DOHH2 (cell line): ENCODE results near the gene NUSAP1.
"Not testable (repeated sequence)": the region's sequence is repeated elsewhere in the genome, so short reads cannot be mapped to it uniquely, and the experiment has no call there.

Experiments
- H3F3A ChIP-seq: fragments of 200-600 bp; sonication (generic), shearing (Covaris generic); 2 replicates; pipeline ENCODE4 v1.6.0; 2016; ENCODE audit warnings: antibody characterized with exemption, mild to moderate bottlenecking; ENCODE audit not compliant: control insufficient read depth, insufficient read depth
- H3K27ac ChIP-seq: fragments of 200-600 bp; sonication (generic); 2 replicates; pipeline ENCODE4 v1.5.1; 2014; ENCODE audit warnings: low read depth, mild to moderate bottlenecking, low read length, moderate library complexity
- H3K27me3 ChIP-seq: fragments of 200-600 bp; sonication (generic); 2 replicates; pipeline ENCODE4 v1.6.1; 2014; ENCODE audit warnings: mild to moderate bottlenecking, low read length, mixed read lengths; ENCODE audit not compliant: control insufficient read depth
- H3K36me3 ChIP-seq: fragments of 200-600 bp; sonication (generic); 2 replicates; pipeline ENCODE4 v1.6.1; 2014; ENCODE audit warnings: mild to moderate bottlenecking, low read length, moderate library complexity, mixed read lengths; ENCODE audit not compliant: control insufficient read depth
- H3K4me1 ChIP-seq: fragments of 200-600 bp; sonication (generic); 2 replicates; pipeline ENCODE4 v1.6.1; 2014; ENCODE audit warnings: mild to moderate bottlenecking, low read length, mixed read lengths; ENCODE audit not compliant: control insufficient read depth
- H3K4me2 ChIP-seq: fragments of 200-600 bp; sonication (generic); 2 replicates; pipeline ENCODE4 v1.6.0; 2014; ENCODE audit warnings: mild to moderate bottlenecking, low read length, moderate library complexity
- H3K4me3 ChIP-seq: fragments of 200-600 bp; sonication (generic); 2 replicates; pipeline ENCODE4 v1.5.1; 2014; ENCODE audit warnings: mild to moderate bottlenecking, low read length, mixed read lengths
- H3K79me2 ChIP-seq: fragments of 200-600 bp; sonication (generic); 2 replicates; pipeline ENCODE4 v1.6.1; 2014; ENCODE audit warnings: mild to moderate bottlenecking, low read length, mixed read lengths; ENCODE audit not compliant: control insufficient read depth
- H3K9me2 ChIP-seq: fragments of 200-600 bp; sonication (generic); replicated peaks from 2 replicates; pipeline ENCODE4 v1.6.1; 2014; ENCODE audit warnings: mild to moderate bottlenecking, low read length, mixed read lengths; ENCODE audit not compliant: control insufficient read depth
- H3K9me3 ChIP-seq: fragments of 200-600 bp; sonication (generic); 2 replicates; pipeline ENCODE4 v1.6.1; 2014; ENCODE audit warnings: antibody characterized with exemption, low read length, mixed read lengths; ENCODE audit not compliant: control insufficient read depth, insufficient read depth
- H4K20me1 ChIP-seq: fragments of 200-600 bp; sonication (generic); 2 replicates; pipeline ENCODE4 v1.6.0; 2014; ENCODE audit warnings: low read depth, mild to moderate bottlenecking, antibody characterized with exemption, low read length, moderate library complexity; ENCODE audit not compliant: control insufficient read depth, insufficient read depth
- CTCF ChIP-seq: fragments of 200-600 bp; sonication (generic); IDR thresholded peaks from one replicate; pipeline ENCODE4 v1.5.1; 2014; ENCODE audit warnings: antibody characterized with exemption, mild to moderate bottlenecking, low read depth, low read length; ENCODE audit not compliant: poor library complexity, severe bottlenecking
- EZH2phosphoT487 ChIP-seq: fragments of 200-600 bp; sonication (generic); IDR thresholded peaks from 2 replicates; pipeline ENCODE4 v1.6.1; 2017; ENCODE audit warnings: borderline replicate concordance, mild to moderate bottlenecking, antibody characterized with exemption, low read length, moderate library complexity, mixed read lengths

The NUSAP1 gene

GRCh38 chr15:41307679-41308078 lies 25.0 kb upstream of the NUSAP1 start:
- no peak overlapping the region for H3K27ac ChIP-seq
- no peaks in the 10 kb centered on the region for H3K9me3 ChIP-seq
- no peak for TF ChIP-seq CTCF
- TF ChIP-seq EZH2phosphoT487: no peak
- peaks cover 38% of the 10 kb centered on the region for H3F3A ChIP-seq
- H4K20me1 ChIP-seq: no peaks in the 10 kb centered on the region
- no peak overlapping the region for H3K4me3 ChIP-seq
- H3K79me2 ChIP-seq: peaks cover 5% of the 10 kb centered on the region
- peaks cover 53% of the 10 kb centered on the region for H3K36me3 ChIP-seq
- H3K4me2 ChIP-seq: no peak overlapping the region
- H3K9me2 ChIP-seq: no peaks in the 10 kb centered on the region
- H3K4me1 ChIP-seq: peaks cover 20% of the 10 kb centered on the region
- H3K27me3 ChIP-seq: no peaks in the 10 kb centered on the region

GRCh38 chr15:41309226-41309905 lies 23.3 kb upstream of the NUSAP1 start:
- no peak overlapping the region for H3K4me3 ChIP-seq
- H3F3A ChIP-seq: peaks cover 30% of the 10 kb centered on the region
- no peaks in the 10 kb centered on the region for H3K79me2 ChIP-seq
- peaks cover 48% of the 10 kb centered on the region for H3K36me3 ChIP-seq
- no peaks in the 10 kb centered on the region for H4K20me1 ChIP-seq
- peaks cover 3% of the 10 kb centered on the region for H3K4me1 ChIP-seq
- no peak overlapping the region for H3K4me2 ChIP-seq
- H3K9me2 ChIP-seq: no peaks in the 10 kb centered on the region
- no peak overlapping the region for H3K27ac ChIP-seq
- no peaks in the 10 kb centered on the region for H3K27me3 ChIP-seq
- no peaks in the 10 kb centered on the region for H3K9me3 ChIP-seq
- TF ChIP-seq EZH2phosphoT487 (no peak), CTCF (no peak)

DNA sequence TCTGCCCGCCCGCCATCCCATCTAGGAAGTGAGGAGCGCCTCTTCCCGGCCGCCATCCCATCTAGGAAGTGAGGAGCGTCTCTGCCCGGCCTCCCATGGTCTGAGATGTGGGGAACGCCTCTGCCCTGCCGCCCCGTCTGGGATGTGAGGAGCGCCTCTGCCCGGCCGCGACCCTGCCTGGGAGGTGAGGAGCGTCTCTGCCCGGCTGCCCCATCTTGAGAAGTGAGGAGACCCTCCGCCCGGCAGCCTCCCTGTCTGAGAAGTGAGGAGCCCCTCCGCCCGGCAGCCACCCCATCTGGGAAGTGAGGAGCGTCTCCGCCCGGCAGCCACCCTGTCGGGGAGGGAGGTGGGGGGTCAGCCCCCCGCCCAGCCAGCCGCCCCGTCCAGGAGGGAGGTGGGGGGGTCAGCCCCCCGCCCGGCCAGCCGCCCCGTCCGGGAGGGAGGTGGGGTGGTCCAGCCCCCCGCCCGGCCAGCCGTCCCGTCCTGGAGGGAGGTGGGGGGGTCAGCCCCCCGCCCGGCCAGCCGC lies 11.8 kb upstream of the NUSAP1 start:
- not testable (repeated sequence) for H3K4me2 ChIP-seq, H3K4me1 ChIP-seq, H4K20me1 ChIP-seq, H3K27ac ChIP-seq, H3K9me2 ChIP-seq, H3K9me3 ChIP-seq, H3K4me3 ChIP-seq, H3K27me3 ChIP-seq, H3K79me2 ChIP-seq, H3F3A ChIP-seq
- H3K36me3 ChIP-seq: peaks cover 31% of the 10 kb centered on the region

- H3F3A ChIP-seq: no peaks in the 10 kb centered on the region
- no peak overlapping the region for H3K4me2 ChIP-seq
- no peak overlapping the region for H3K27ac ChIP-seq
- H3K9me2 ChIP-seq: no peaks in the 10 kb centered on the region
- no peaks in the 10 kb centered on the region for H3K9me3 ChIP-seq
- no peak for TF ChIP-seq CTCF
- no peak for TF ChIP-seq EZH2phosphoT487
- no peaks in the 10 kb centered on the region for H3K27me3 ChIP-seq
- no peaks in the 10 kb centered on the region for H3K4me1 ChIP-seq
- H3K79me2 ChIP-seq: peaks cover 12% of the 10 kb centered on the region
- no peaks in the 10 kb centered on the region for H4K20me1 ChIP-seq
- peaks cover 35% of the 10 kb centered on the region for H3K36me3 ChIP-seq
- H3K4me3 ChIP-seq: no peak overlapping the region
Observed at GRCh38 chr15:41323611-41324010, 9.1 kb upstream of the NUSAP1 start.
